A673 (cell line): ENCODE measurements around the gene ANKS1B. TPM values are rescaled to one million over a fixed set of nuclear protein-coding genes. Genes with fewer than 3 reads are reported as not detected.
"Not testable (repeated sequence)": the region's sequence is repeated elsewhere in the genome, so short reads cannot be mapped to it uniquely, and the experiment has no call there.

ENCODE experiments used
- BruUV-seq: library from RNA; stranded (reverse); fragments of 400-500 nt; replicated peaks from 2 replicates; lab custom pipeline; 2021; lab: Mats Ljungman, UMichigan
- CTCF ChIA-PET: fragments of 300-600 bp; sonication (Branson Sonifier 250); formaldehyde crosslinking; loops from one replicate; lab custom pipeline; 2022; ENCODE audit warnings: antibody characterized with exemption; lab: Charles Lee
- POLR2A ChIA-PET: fragments of 300-600 bp; sonication (Branson Sonifier 250); formaldehyde crosslinking; loops from one replicate; lab custom pipeline; 2022; ENCODE audit warnings: antibody characterized with exemption; ENCODE audit not compliant: low non-redundant PET; lab: Charles Lee
- DNase-seq: peaks from one replicate; pipeline ENCODE4 v3.0.0-alpha.2; 2015; ENCODE audit warnings: low spot score
- H3K27ac ChIP-seq: fragments of 200-600 bp; sonication (generic); 2 replicates; pipeline ENCODE4 v1.5.1; 2016; ENCODE audit warnings: mixed run types, low read depth, mild to moderate bottlenecking, mixed read lengths, antibody characterized with exemption, low read length; ENCODE audit not compliant: poor library complexity, severe bottlenecking
- H3K27me3 ChIP-seq: fragments of 200-600 bp; sonication (generic); replicated peaks from 2 replicates; pipeline ENCODE4 v1.6.1; 2017; ENCODE audit warnings: mixed run types, low read depth, mild to moderate bottlenecking, mixed read lengths, antibody characterized with exemption, low read length; ENCODE audit not compliant: insufficient read depth, poor library complexity
- H3K36me3 ChIP-seq: fragments of 200-600 bp; sonication (generic); 2 replicates; pipeline ENCODE4 v1.6.1; 2016; ENCODE audit warnings: mixed run types, mild to moderate bottlenecking, mixed read lengths, antibody characterized with exemption, low read length; ENCODE audit not compliant: insufficient read depth, poor library complexity, severe bottlenecking
- H3K4me1 ChIP-seq: fragments of 200-600 bp; sonication (generic); 2 replicates; pipeline ENCODE4 v1.6.1; 2017; ENCODE audit warnings: mixed run types, mild to moderate bottlenecking, mixed read lengths, antibody characterized with exemption, low read length; ENCODE audit not compliant: insufficient read depth, poor library complexity, severe bottlenecking
- H3K4me3 ChIP-seq: fragments of 200-600 bp; sonication (generic); 2 replicates; pipeline ENCODE4 v1.5.1; 2016; ENCODE audit warnings: low read depth, mixed run types, mild to moderate bottlenecking, mixed read lengths, low read length; ENCODE audit not compliant: poor library complexity, severe bottlenecking
- H3K9me3 ChIP-seq: fragments of 200-600 bp; sonication (generic); 2 replicates; pipeline ENCODE4 v1.6.1; 2016; ENCODE audit warnings: mixed run types, low read depth, mild to moderate bottlenecking, mixed read lengths, antibody characterized with exemption, low read length; ENCODE audit not compliant: poor library complexity, severe bottlenecking
- EZH2 ChIP-seq: fragments of 200-600 bp; sonication (generic); IDR thresholded peaks from 2 replicates; pipeline ENCODE4 v1.6.1; 2017; ENCODE audit warnings: borderline replicate concordance, low read depth, mild to moderate bottlenecking, mixed read lengths, antibody characterized with exemption, low read length; ENCODE audit not compliant: poor library complexity, severe bottlenecking
- intact Hi-C: fragments of 100-400 bp; cut with micrococcal nuclease; formaldehyde crosslinking; loops from one replicate; pipeline ENCODE4 v1.10.0; 2022; ENCODE audit not compliant: unreplicated experiment
- total RNA-seq: library from RNA; stranded (reverse); gene quantifications from 2 replicates; pipeline ENCODE4 v1.2.3, GENCODE V29; 2021
- TF ChIP-seq, protein P1 (sequence below): fragments of 300-800, 200-600 bp; sonication (generic); conservative IDR thresholded peaks from 2 replicates; pipeline ENCODE4 v1.5.1; 2017; ENCODE audit warnings: low read depth, mild to moderate bottlenecking, antibody characterized with exemption, low read length, moderate library complexity, mixed read lengths

ANKS1B gene
- total RNA-seq, 1 experiment from 2014 or later, result 0.99 TPM

DNA sequence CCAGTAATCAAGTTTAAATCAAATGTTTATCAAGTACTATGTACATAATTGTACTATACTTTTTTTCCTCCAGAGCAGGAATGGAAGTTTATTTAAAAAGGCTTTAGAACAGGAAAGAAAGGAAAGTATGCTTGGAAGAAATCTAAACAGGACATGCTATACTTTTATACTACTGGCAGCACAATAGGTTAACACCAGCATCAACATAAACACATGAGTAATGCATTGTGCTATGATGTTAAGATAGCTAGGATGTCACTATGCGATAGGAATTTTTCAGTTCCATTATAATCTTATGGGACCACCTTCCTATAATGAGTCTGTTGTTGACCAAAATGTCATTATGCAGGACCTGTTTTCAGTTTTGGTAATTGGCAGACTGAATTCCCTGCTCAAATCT is 41.5 kb upstream of the ANKS1B start:
- intact Hi-C loops, result no loop called here
- no peak for DNase-seq
- TF ChIP-seq, protein P1, sequence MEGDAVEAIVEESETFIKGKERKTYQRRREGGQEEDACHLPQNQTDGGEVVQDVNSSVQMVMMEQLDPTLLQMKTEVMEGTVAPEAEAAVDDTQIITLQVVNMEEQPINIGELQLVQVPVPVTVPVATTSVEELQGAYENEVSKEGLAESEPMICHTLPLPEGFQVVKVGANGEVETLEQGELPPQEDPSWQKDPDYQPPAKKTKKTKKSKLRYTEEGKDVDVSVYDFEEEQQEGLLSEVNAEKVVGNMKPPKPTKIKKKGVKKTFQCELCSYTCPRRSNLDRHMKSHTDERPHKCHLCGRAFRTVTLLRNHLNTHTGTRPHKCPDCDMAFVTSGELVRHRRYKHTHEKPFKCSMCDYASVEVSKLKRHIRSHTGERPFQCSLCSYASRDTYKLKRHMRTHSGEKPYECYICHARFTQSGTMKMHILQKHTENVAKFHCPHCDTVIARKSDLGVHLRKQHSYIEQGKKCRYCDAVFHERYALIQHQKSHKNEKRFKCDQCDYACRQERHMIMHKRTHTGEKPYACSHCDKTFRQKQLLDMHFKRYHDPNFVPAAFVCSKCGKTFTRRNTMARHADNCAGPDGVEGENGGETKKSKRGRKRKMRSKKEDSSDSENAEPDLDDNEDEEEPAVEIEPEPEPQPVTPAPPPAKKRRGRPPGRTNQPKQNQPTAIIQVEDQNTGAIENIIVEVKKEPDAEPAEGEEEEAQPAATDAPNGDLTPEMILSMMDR, result no peak
- TF ChIP-seq EZH2, result no peak
- CTCF ChIA-PET, result no interaction called here
- POLR2A ChIA-PET, result no interaction called here
- no peaks in the 10 kb centered on the region for H3K4me1 ChIP-seq
- no peaks in the 10 kb centered on the region for H3K27me3 ChIP-seq
- no peak overlapping the region for H3K27ac ChIP-seq
- BruUV-seq, result no TSS peak
- H3K4me3 ChIP-seq, result no peak overlapping the region
- no peaks in the 10 kb centered on the region for H3K9me3 ChIP-seq
- H3K36me3 ChIP-seq, result no peaks in the 10 kb centered on the region

DNA sequence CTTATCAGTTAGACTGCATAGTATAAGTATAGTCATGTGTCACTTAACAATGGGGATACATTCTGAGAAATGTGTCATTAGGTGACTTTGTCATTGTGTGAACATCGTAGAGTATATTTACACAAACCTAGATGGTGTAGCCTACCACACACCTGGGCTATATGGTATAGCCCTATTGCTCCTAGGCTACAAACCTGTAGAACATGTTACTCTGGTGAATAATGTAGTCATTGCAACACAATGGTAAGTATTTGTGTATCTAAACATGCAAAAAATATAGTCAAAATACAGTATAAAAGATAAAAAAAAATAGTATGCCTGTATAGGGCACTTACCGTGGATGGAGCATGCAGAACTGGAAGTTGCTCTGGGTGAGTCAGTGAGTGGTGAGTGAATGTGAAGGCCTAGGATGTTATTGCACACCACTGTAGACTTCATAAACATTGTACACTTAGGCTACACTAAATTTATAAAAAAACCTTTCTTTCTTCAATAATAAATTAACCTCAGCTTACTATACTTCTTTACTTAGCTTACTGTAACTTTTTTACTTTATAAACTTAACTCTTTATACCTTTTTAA is 40.3 kb upstream of the ANKS1B start:
- Histone ChIP-seq H3K27ac (no peak overlapping the region), H3K9me3 (no peaks in the 10 kb centered on the region), H3K36me3 (no peaks in the 10 kb centered on the region), H3K4me3 (no peak overlapping the region), H3K27me3 (no peaks in the 10 kb centered on the region), H3K4me1 (no peaks in the 10 kb centered on the region)
- no peak for DNase-seq
- intact Hi-C loops, result no loop called here
- ChIA-PET CTCF (no interaction called here), POLR2A (no interaction called here)
- no peak for TF ChIP-seq EZH2
- BruUV-seq, result no TSS peak

DNA sequence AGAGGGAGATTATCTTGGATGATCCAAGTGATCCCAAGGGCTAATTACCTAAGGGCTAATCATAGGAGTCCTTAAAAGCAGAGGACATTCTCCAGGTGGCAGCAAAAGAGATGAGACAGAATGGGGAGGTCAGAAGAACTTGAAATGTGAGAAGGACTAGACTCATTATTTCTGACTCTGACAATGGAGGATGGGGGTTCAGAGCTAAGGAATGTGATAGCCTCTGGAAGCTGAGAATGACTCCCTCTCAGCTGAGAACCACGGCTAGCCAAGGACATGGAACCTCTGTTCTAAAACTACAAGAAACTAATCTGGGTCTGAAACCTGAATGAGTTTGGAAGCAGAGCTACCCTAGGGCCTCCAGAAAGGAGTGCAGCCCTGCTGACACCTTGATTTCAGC is 35.6 kb upstream of the ANKS1B start:
- no peaks in the 10 kb centered on the region for H3K27me3 ChIP-seq
- POLR2A ChIA-PET, result no interaction called here
- DNase-seq, result no peak
- TF ChIP-seq, protein P1, result no peak
- TF ChIP-seq EZH2, result no peak
- no TSS peak for BruUV-seq
- CTCF ChIA-PET, result no interaction called here
- H3K27ac ChIP-seq, result no peak overlapping the region
- no peaks in the 10 kb centered on the region for H3K36me3 ChIP-seq
- H3K4me1 ChIP-seq, result no peaks in the 10 kb centered on the region
- H3K9me3 ChIP-seq, result no peaks in the 10 kb centered on the region
- intact Hi-C loops, result no loop called here
- no peak overlapping the region for H3K4me3 ChIP-seq

DNA sequence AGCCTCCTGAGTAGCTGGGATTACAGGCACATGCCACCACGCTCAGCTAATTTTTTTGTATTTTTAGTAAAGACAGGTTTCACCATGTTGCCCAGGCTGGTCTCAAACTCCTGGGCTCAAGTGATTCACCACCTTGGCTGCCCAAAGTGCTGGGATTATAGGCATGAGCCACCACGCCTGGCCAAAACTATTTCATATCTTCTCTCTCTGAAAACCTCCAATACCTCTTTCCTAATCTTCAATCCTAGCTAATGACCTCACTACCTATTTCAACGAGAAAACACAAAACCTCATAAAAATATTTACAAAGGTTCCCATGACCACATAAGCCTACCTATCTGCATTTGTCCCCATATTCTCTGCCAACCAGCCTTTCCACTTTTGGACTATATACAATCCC is 32.3 kb upstream of the ANKS1B start:
- TF ChIP-seq EZH2, result no peak
- TF ChIP-seq, protein P1, result no peak
- Histone ChIP-seq H3K4me3 (no peak overlapping the region), H3K27me3 (no peaks in the 10 kb centered on the region), H3K9me3 (no peaks in the 10 kb centered on the region), H3K36me3 (no peaks in the 10 kb centered on the region), H3K27ac (no peak overlapping the region), H3K4me1 (no peaks in the 10 kb centered on the region)
- no peak for DNase-seq
- BruUV-seq, result no TSS peak
- POLR2A ChIA-PET, result no interaction called here
- intact Hi-C loops, result no loop called here
- CTCF ChIA-PET, result no interaction called here

- H3K9me3 ChIP-seq, intact Hi-C loops, CTCF ChIA-PET, POLR2A ChIA-PET, DNase-seq, H3K36me3 ChIP-seq, H3K4me3 ChIP-seq, H3K4me1 ChIP-seq, BruUV-seq, H3K27ac ChIP-seq, H3K27me3 ChIP-seq: not testable (repeated sequence)
Measured at GRCh38 chr12:100016304-100016703, 31.6 kb upstream of the ANKS1B start.
